ENCODE measurements around the gene USP35. TPM values are rescaled to one million over a fixed set of nuclear protein-coding genes. Genes with fewer than 3 reads are reported as not detected.

Gene USP35
- total and polyA plus RNA-seq, 4 donors = 3.0 to 28.0 (median 22.7) TPM

DNA sequence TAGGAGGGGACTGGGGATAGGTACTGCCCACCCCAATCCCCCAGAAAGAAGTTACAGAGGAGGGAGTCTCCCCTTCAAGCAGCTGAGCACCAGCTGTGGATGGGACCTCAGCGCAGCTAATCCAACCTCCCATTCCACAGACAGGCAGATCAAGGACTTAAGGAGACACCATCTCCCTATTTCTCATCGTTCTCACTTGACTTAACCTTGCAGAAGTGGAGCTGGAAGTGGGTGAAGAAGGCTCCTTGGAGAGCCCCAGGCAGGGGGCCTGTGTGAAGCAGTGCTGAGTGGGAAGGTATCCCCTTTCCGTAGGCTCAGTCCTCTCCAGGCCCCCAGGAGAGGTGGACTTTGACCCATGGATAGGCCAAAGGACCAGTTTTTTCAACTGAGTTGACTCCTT lies 27.3 kb downstream of the USP35 start:
- peaks cover 0 to 3% of the 10 kb centered on the region in 2 donors for H3K36me3 ChIP-seq (ENCODE audit: control insufficient read depth in 1 of 2, insufficient read depth in 2 of 2, low read length in 1 of 2)
- DNase-seq = no peak
- no peak overlapping the region for H3K27ac ChIP-seq (ENCODE audit: low read depth in 1 of 2, low read length in 2 of 2)
- no peak overlapping the region for H3K4me3 ChIP-seq (ENCODE audit: low read length in 2 of 2)
- no peaks in the 10 kb centered on the region for H3K9me3 ChIP-seq (ENCODE audit: control insufficient read depth, low read length)
- no peak for ATAC-seq (ENCODE audit: low FRiP score)
- intact Hi-C loops (cut with DNase I) = no loop called here
- H3K4me1 ChIP-seq (ENCODE audit: control insufficient read depth in 1 of 2, insufficient read depth in 2 of 2, low read length in 2 of 2) = no peaks in the 10 kb centered on the region
- H3K27me3 ChIP-seq (ENCODE audit: control insufficient read depth in 1 of 2, insufficient read depth in 2 of 2, low read length in 1 of 2) = no peaks in the 10 kb centered on the region
- 87 to 92% methylated on average over 3 of the region's 3 CpGs for WGBS, 2 donors

DNA sequence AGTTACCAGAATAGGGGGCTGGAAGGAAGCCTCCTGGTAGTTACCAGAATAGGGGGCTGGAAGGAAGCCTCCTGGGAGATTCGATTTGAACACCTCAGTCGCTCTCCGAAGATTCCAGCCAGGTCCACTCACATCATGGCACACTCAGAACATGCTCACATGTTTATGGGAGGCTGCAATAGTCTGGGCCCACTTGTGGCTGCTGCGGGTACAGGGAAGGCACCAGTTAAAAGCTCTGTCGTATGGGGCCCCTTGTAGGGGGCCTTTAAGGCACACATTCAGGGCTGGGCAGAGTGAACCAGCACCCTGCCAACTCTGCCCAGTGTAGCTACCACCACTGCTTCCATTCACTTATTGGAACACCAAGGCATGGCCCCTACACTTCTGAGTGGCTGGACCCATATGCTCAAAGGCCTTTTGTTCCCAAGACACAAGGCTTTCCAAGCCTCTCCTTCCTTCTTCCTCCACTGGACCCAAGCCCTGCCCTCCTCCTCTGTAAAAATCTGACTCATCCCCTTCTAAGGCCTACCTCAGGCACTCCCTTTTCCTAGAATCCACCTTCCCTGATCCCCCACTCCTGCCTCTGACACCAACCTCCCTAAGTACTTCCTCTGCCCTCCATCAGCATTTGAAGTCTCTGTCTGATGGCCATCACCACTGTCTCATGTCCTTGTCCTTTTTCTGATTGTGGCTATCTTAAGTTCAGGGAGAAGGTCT lies 28.0 kb downstream of the USP35 start:
- Histone ChIP-seq H3K27me3 (ENCODE audit: control insufficient read depth in 1 of 2, insufficient read depth in 2 of 2, low read length in 1 of 2) (no peaks in the 10 kb centered on the region), H3K4me1 (ENCODE audit: control insufficient read depth in 1 of 2, insufficient read depth in 2 of 2, low read length in 2 of 2) (no peaks in the 10 kb centered on the region), H3K9me3 (ENCODE audit: control insufficient read depth, low read length) (no peaks in the 10 kb centered on the region), H3K27ac (ENCODE audit: low read depth in 1 of 2, low read length in 2 of 2) (no peak overlapping the region), H3K4me3 (ENCODE audit: low read length in 2 of 2) (no peak overlapping the region), H3K36me3 (ENCODE audit: control insufficient read depth in 1 of 2, insufficient read depth in 2 of 2, low read length in 1 of 2) (peaks cover 0 to 6% of the 10 kb centered on the region in 2 donors)
- ATAC-seq (ENCODE audit: low FRiP score) = no peak
- WGBS, 2 donors = 87 to 92% methylated on average over 5 of the region's 5 CpGs
- intact Hi-C loops (cut with DNase I) = no loop called here
- peak in 1 of 2 donors; percentile 55 for DNase-seq

DNA sequence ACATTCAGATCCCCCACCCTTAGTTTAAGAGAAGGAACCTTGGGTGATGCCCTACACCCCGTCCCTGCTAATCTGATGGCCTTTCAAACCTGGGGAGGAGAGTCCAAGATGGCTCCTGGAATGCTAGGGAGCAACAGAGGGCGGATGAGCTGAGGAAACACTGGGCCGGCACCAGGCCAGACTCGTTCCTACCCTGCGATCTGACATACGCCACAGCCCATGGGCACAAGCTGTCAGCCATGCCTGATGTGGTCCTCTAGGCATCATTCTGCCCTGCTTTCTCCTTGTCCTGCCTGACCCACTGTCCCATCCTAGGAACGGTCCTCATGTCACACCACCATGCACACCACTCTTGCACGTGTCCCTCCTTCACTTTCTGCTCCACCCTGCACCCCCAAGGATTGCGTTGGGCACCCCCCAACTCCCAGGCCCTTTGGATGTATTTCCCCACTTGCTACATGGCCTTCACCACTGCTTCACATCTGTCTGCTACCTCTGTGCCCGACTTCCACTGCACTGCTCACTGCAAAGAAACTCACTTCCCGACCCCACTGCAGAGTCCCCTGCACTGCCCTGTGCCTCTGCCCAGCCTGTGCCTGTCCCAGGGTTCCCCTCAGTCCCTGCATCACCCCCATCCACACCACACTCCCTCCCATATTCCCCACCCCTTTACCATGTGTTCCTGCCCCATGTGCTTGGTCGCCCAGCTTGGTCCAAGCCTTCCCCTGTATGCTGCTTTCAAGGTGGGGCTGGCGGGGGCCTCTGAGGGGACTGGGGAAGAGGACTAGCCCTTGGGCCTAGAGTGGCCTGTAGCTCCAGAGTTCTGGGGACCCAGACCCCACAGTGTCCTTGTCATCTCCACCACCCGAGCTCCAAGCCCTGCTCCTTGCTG lies 29.2 kb downstream of the USP35 start:
- Histone ChIP-seq H3K36me3 (ENCODE audit: control insufficient read depth in 1 of 2, insufficient read depth in 2 of 2, low read length in 1 of 2) (peaks cover 0 to 7% of the 10 kb centered on the region in 2 donors), H3K27me3 (ENCODE audit: control insufficient read depth in 1 of 2, insufficient read depth in 2 of 2, low read length in 1 of 2) (no peaks in the 10 kb centered on the region), H3K9me3 (ENCODE audit: control insufficient read depth, low read length) (no peaks in the 10 kb centered on the region), H3K4me3 (ENCODE audit: low read length in 2 of 2) (no peak overlapping the region), H3K27ac (ENCODE audit: low read depth in 1 of 2, low read length in 2 of 2) (no peak overlapping the region), H3K4me1 (ENCODE audit: control insufficient read depth in 1 of 2, insufficient read depth in 2 of 2, low read length in 2 of 2) (no peaks in the 10 kb centered on the region)
- intact Hi-C loops (cut with DNase I) = no loop called here
- DNase-seq = peak in 1 of 2 donors; percentile 55
- WGBS, 2 donors = 94 to 95% methylated on average over 14 of the region's 14 CpGs
- no peak for ATAC-seq (ENCODE audit: low FRiP score)

DNA sequence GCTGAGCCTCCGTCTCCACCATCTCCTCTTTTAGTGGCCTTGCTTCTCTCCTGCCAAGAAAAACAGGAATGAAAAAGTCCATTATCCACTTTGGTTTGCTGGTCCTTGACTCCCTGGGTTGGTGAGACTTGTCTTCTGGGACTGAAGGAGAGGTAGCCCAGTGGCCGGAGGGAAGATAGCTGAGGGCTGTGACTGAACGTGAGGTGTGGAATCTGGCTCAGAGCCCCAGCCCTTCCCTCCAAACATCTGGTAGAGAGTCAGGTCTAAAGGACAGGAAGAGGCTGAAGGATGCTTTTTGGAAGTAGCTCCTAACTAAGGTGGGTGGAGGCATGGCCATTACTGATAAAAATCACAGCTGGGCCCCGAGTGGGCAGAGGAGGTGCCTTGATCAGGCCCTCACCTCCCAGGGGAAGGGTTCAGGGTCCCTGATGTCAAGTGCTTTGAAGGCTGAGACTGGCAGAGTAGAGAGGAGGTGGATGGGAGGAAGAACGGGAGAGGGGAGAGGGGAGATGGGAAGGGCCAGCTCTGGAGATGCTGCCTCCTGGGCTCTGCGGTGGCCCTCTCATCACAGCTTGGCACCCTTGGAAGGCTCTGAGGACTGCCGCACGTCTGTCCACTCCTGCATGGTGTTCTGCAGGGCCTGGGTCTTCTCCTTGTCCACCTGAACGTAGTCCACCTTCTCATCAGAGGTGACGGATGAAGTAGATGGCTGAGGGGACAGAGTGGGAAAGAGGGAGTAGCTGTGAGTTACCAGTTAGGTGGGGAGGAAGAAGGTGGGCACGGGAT lies 30.2 kb downstream of the USP35 start:
- Histone ChIP-seq H3K36me3 (ENCODE audit: control insufficient read depth in 1 of 2, insufficient read depth in 2 of 2, low read length in 1 of 2) (peaks cover 0 to 7% of the 10 kb centered on the region in 2 donors), H3K27ac (ENCODE audit: low read depth in 1 of 2, low read length in 2 of 2) (no peak overlapping the region), H3K27me3 (ENCODE audit: control insufficient read depth in 1 of 2, insufficient read depth in 2 of 2, low read length in 1 of 2) (no peaks in the 10 kb centered on the region), H3K4me1 (ENCODE audit: control insufficient read depth in 1 of 2, insufficient read depth in 2 of 2, low read length in 2 of 2) (no peaks in the 10 kb centered on the region), H3K9me3 (ENCODE audit: control insufficient read depth, low read length) (no peaks in the 10 kb centered on the region), H3K4me3 (ENCODE audit: low read length in 2 of 2) (no peak overlapping the region)
- WGBS, 2 donors = 74 to 77% methylated on average over 11 of the region's 11 CpGs
- intact Hi-C loops (cut with DNase I) = no loop called here
- ATAC-seq (ENCODE audit: low FRiP score) (no peak), DNase-seq (peak in 1 of 2 donors; percentile 62)

DNA sequence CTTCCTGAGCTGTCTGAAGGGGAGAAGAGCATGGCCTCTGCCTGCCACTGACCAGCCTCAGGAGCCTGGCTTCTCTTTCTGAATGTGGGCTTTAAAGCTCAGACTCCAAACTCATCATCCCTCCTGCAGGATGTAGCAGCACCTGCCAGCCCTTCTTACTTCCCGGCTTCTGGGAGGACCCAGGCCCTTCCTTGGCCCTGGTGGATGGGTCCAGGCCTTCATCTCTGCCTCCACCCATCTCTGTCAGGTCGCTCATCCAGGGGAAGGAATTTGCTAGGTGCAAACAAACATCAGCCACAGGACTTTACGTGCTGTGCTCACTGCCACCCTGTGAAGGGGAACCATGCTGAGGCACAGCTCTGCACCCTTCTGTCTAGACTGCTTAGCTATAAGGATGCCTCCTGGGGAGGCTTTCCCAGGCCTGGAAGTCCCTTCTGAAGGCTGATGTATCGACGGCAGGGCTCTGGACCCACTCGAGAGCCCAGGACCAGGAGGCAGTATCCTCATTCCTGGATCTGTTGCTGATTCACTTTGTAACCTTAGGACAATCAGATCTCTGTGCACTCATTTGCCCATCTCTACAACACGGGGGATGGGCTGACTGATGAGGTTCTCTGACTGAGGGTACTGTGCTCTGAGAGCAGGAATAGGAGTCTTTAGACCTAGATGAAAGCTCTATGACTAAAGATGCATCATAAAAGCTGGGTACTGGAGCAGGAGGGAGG lies 30.9 kb downstream of the USP35 start:
- intact Hi-C loops (cut with DNase I) = no loop called here
- no peak for DNase-seq
- H3K4me3 ChIP-seq (ENCODE audit: low read length in 2 of 2) = no peak overlapping the region
- WGBS, 2 donors = 89 to 93% methylated on average over 7 of the region's 7 CpGs
- no peak overlapping the region for H3K27ac ChIP-seq (ENCODE audit: low read depth in 1 of 2, low read length in 2 of 2)
- ATAC-seq (ENCODE audit: low FRiP score) = no peak
- no peaks in the 10 kb centered on the region for H3K27me3 ChIP-seq (ENCODE audit: control insufficient read depth in 1 of 2, insufficient read depth in 2 of 2, low read length in 1 of 2)
- H3K4me1 ChIP-seq (ENCODE audit: control insufficient read depth in 1 of 2, insufficient read depth in 2 of 2, low read length in 2 of 2) = no peaks in the 10 kb centered on the region
- H3K9me3 ChIP-seq (ENCODE audit: control insufficient read depth, low read length) = no peaks in the 10 kb centered on the region
- peaks cover 0 to 11% of the 10 kb centered on the region in 2 donors for H3K36me3 ChIP-seq (ENCODE audit: control insufficient read depth in 1 of 2, insufficient read depth in 2 of 2, low read length in 1 of 2)

DNA sequence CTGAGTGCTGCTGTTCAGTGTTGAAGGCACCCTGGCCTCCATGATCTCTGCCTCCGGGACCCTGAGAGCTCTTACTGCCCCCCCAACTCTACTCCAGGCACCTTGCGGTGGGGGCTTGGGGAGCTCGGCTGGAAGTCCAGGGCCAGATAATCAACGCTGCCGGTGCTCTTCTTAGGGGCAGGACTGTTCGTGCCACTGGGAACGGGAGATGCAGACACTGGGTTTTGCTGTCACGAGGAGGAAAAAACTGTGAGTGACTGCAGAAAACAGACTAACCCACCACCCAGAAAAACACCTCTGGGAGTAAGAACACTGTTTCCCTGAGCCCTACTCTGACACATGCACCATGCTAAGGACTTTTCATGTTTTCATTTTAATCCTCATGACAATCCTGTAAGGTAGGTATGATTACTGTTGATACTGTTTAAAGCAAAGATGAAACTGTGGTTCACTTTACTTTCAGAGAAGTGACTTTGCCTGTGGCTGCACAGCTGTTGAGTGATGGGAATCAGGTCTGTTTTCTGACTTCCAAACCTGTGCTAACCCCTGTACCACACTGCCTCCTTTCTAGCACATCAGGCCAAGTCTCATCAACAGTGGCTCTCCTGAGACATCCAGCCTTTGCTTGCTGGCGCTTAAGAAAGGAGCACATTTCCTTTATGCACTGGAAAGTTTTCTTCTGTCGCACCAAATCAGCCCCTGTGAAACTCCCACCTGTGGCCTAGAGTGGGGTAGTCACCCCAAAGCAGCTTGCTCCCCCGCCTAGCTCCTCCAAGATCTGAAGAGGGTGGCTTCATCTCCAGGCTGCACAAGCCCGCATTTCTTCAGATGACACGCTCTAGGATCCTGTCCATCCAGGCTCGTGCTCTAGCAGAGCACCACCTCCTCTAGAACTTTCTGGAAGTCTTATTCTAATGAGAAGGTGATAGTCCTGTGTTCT lies 31.8 kb downstream of the USP35 start:
- H3K36me3 ChIP-seq (ENCODE audit: control insufficient read depth in 1 of 2, insufficient read depth in 2 of 2, low read length in 1 of 2) = peaks cover 5 to 12% of the 10 kb centered on the region in 2 donors

DNA sequence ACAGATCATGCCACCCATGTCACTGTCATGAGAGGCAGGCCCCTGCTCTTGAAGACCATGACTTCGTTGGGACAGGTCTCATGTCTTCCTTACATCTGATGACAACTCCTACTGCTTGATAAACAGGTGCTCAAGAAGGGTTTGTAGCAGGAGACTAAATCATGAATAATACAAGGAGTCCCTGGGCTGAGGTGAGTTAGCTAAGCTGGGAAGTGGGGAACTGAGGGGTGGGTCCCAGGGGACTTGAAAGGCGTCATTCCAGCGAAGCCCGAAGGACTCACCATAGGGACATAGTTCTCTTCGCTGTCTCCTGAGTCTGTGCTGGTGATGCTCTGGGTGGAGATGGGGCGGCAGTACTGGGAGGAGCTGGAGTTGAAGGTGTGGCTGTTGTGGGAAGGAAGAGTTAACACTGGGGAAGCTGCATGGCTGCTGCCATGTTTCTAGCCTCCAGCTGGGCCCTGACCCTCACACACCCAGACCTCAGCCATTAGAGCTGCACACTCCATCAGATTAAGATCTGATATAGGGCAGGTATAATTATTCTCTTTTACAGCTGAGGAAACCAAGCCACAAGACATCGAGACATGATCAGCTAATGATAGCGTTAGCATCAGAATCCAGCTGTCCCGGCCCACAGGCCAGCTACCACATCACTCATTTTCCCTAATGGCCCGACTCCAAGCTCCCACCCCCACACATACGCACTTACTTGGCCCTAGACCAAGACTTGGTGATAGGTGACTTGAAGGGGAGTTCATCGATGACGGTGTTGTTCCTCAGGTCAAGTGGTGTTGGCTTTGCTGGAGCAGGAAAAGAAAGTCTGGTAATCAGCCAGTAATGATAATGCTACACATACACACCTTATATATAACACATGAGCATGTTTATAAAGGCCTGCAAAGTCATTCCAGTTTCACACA lies 32.9 kb downstream of the USP35 start:
- no peak for DNase-seq
- peaks cover 5 to 12% of the 10 kb centered on the region in 2 donors for H3K36me3 ChIP-seq (ENCODE audit: control insufficient read depth in 1 of 2, insufficient read depth in 2 of 2, low read length in 1 of 2)

More for the DNA sequence above, 31.8 kb downstream of the USP35 start:
- no peaks in the 10 kb centered on the region for H3K27me3 ChIP-seq (ENCODE audit: control insufficient read depth in 1 of 2, insufficient read depth in 2 of 2, low read length in 1 of 2)
- 87 to 90% methylated on average over 14 of the region's 14 CpGs for WGBS, 2 donors
- DNase-seq (no peak), ATAC-seq (ENCODE audit: low FRiP score) (no peak)
- no peak overlapping the region for H3K4me3 ChIP-seq (ENCODE audit: low read length in 2 of 2)
- intact Hi-C loops (cut with DNase I) = no loop called here
- H3K27ac ChIP-seq (ENCODE audit: low read depth in 1 of 2, low read length in 2 of 2) = no peak overlapping the region
- H3K4me1 ChIP-seq (ENCODE audit: control insufficient read depth in 1 of 2, insufficient read depth in 2 of 2, low read length in 2 of 2) = no peaks in the 10 kb centered on the region
- H3K9me3 ChIP-seq (ENCODE audit: control insufficient read depth, low read length) = no peaks in the 10 kb centered on the region

More for the DNA sequence above, 32.9 kb downstream of the USP35 start:
- no peak for ATAC-seq (ENCODE audit: low FRiP score)
- H3K4me3 ChIP-seq (ENCODE audit: low read length in 2 of 2) = no peak overlapping the region
- H3K9me3 ChIP-seq (ENCODE audit: control insufficient read depth, low read length) = no peaks in the 10 kb centered on the region
- intact Hi-C loops (cut with DNase I) = no loop called here
- 73 to 76% methylated on average over 13 of the region's 13 CpGs for WGBS, 2 donors
- no peak overlapping the region for H3K27ac ChIP-seq (ENCODE audit: low read depth in 1 of 2, low read length in 2 of 2)
- H3K4me1 ChIP-seq (ENCODE audit: control insufficient read depth in 1 of 2, insufficient read depth in 2 of 2, low read length in 2 of 2) = no peaks in the 10 kb centered on the region
- H3K27me3 ChIP-seq (ENCODE audit: control insufficient read depth in 1 of 2, insufficient read depth in 2 of 2, low read length in 1 of 2) = no peaks in the 10 kb centered on the region

All from aorta (tissue), 5 donors.